Measurements from ENCODE around the gene VSIG4.

The VSIG4 gene

DNA sequence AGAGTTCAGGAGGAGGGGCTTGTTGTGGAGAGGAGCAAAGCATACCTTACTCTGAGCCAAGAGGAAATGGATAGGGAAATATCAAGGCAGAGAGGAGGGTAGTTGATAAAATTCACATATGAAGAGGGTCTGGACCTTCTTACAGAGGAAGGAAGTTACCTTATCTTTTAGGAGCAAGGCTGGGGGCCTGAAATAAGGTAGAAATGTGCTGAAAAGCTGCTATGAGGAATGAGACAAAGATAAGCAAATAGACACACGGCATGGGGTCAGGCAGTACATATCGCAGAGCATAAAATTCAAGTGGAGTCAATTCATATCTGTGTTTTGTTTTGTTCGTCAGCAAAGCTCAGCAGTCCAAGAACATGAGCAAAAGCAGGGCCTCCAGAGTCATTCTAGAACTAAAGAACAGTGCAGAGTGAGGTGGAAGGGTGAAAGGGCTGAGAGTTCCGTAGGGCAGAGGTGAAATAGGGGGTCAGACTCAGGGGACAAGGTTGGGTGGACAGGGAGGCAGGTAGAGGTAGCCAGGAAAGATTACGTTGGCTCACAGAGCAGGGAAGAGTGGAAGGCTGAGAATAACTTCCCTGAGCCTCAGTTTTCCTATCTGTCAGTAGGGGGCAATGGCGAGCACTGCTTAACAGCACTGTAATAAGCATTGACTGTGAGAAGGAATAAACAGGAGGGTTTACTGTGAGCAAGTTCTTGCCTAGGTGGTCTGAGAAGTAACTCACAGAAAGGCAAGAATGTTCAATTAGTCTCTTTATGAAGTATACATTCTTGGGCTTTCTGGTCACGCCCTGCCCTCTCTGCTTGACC, 9.2 kb downstream of the VSIG4 start:
- Mint-ChIP-seq H3K4me1 (no peaks in the 10 kb centered on the region), H3K27me3 (ENCODE audit: low read depth, poor library complexity) (no peaks in the 10 kb centered on the region), H3K36me3 (ENCODE audit: low read depth) (no peaks in the 10 kb centered on the region), H3K9me3 (peaks cover 31% of the 10 kb centered on the region), H3K27ac (no peak overlapping the region), H3K4me3 (no peak overlapping the region)
- TF ChIP-seq, protein P1, sequence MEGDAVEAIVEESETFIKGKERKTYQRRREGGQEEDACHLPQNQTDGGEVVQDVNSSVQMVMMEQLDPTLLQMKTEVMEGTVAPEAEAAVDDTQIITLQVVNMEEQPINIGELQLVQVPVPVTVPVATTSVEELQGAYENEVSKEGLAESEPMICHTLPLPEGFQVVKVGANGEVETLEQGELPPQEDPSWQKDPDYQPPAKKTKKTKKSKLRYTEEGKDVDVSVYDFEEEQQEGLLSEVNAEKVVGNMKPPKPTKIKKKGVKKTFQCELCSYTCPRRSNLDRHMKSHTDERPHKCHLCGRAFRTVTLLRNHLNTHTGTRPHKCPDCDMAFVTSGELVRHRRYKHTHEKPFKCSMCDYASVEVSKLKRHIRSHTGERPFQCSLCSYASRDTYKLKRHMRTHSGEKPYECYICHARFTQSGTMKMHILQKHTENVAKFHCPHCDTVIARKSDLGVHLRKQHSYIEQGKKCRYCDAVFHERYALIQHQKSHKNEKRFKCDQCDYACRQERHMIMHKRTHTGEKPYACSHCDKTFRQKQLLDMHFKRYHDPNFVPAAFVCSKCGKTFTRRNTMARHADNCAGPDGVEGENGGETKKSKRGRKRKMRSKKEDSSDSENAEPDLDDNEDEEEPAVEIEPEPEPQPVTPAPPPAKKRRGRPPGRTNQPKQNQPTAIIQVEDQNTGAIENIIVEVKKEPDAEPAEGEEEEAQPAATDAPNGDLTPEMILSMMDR (IDR thresholded peaks at IDR 0.05), result peak; percentile 40
- DNase-seq, result peak; percentile 10

DNA sequence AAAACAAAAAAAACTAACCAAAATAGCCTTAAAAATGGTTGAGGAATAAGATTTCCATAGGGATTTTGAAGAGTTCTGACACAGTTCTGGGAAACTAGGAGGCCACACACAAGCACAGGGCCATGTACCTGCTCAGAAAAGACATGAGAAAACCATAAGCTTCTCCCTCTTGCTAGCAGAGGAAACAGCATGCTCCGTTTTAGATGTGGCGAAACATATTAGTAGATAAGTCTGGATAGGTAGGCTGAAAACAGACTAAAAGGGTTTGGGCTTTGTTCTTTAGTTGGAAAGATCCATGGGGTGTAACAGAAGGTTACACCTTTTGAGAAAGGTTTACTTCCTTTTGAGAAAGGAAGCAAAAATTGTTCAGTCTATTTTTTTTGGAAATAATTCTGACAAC, 10.9 kb downstream of the VSIG4 start:
- no peak for DNase-seq
- no peaks in the 10 kb centered on the region for H3K27me3 Mint-ChIP-seq (ENCODE audit: low read depth, poor library complexity)
- no peak overlapping the region for H3K4me3 Mint-ChIP-seq
- H3K36me3 Mint-ChIP-seq (ENCODE audit: low read depth), result no peaks in the 10 kb centered on the region
- no peaks in the 10 kb centered on the region for H3K4me1 Mint-ChIP-seq
- peaks cover 33% of the 10 kb centered on the region for H3K9me3 Mint-ChIP-seq
- TF ChIP-seq, protein P1 (IDR thresholded peaks at IDR 0.05), result no peak
- H3K27ac Mint-ChIP-seq, result no peak overlapping the region

DNA sequence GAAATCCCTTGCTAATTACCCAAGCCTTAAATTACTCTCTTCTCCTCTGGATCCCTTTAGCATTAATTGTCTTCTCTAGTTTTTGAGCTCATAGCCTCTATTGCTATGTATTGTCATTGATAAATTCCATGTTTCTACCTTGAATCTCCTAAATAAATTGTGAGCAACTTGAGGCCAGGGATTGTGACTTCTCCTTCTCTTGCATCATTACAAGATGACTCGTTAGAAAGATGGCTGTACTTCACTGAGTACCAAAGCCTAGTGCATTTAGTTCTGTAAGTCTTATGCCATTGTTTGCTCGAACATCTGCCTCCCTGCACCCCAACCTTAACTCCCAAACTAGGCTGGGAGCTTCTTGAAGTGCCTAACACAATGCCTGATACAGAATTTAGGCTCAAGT, 15.3 kb downstream of the VSIG4 start:
- TF ChIP-seq, protein P1 (IDR thresholded peaks at IDR 0.05), result no peak
- no peaks in the 10 kb centered on the region for H3K36me3 Mint-ChIP-seq (ENCODE audit: low read depth)
- no peak for DNase-seq
- H3K9me3 Mint-ChIP-seq, result peaks cover 43% of the 10 kb centered on the region
- H3K27me3 Mint-ChIP-seq (ENCODE audit: low read depth, poor library complexity), result no peaks in the 10 kb centered on the region
- no peak overlapping the region for H3K4me3 Mint-ChIP-seq
- H3K4me1 Mint-ChIP-seq, result no peaks in the 10 kb centered on the region
- no peak overlapping the region for H3K27ac Mint-ChIP-seq

DNA sequence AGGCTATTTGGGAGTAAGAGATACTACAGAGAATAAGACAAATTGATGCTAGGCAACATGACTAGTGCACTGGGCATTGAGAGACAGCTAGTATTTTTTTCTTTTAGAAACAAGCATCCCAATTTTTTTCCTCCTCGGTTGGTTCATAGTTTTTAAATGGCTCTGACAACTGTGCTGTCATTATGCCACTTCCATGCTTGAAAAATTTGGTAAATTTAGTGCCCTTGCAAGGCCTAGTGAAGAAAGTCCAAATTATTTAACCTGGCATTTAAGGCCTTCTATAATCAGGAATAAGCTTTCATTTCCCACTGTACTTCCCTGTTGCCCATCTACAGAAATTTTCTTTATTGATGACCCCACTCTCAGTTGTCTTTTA, 15.8 kb downstream of the VSIG4 start:
- no peak for DNase-seq
- no peak overlapping the region for H3K27ac Mint-ChIP-seq
- no peaks in the 10 kb centered on the region for H3K36me3 Mint-ChIP-seq (ENCODE audit: low read depth)
- H3K27me3 Mint-ChIP-seq (ENCODE audit: low read depth, poor library complexity), result no peaks in the 10 kb centered on the region
- no peaks in the 10 kb centered on the region for H3K4me1 Mint-ChIP-seq
- H3K9me3 Mint-ChIP-seq, result peaks cover 43% of the 10 kb centered on the region
- TF ChIP-seq, protein P1 (IDR thresholded peaks at IDR 0.05), result no peak
- H3K4me3 Mint-ChIP-seq, result no peak overlapping the region

DNA sequence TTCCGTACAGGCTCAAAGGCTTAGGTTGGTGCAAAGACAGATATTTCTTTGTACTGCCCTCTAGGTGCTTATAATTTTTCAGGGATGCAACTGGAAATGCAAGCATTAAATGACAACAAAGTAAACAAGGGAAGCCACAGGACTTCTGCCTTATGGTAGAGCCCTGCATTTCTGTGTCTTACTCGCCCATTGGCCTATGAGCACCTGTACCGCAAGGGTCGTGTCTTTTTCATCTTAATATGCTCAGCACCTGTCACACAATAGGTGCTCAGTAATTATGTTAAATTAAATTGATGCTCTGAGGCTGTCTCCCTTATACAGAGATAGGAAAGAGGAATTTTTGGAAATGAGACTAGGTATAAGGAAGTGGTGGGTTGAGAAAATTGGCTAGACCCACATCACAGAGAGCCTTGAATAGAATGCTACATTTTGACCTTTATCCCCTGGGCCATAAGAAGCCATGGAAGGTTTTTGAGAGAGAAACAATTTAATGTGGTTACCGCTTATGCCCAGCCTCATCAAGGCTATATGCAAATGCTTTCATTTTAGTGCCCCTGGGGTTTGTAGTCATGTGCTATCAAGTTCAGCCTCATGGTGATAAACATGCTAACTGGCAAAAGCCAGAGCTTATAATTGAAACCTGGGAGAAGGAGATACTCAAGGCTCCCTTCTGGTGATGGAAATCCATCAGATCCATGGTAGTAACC, 16.3 kb downstream of the VSIG4 start:
- Mint-ChIP-seq H3K4me3 (no peak overlapping the region), H3K4me1 (no peaks in the 10 kb centered on the region), H3K27me3 (ENCODE audit: low read depth, poor library complexity) (no peaks in the 10 kb centered on the region), H3K9me3 (peaks cover 43% of the 10 kb centered on the region), H3K27ac (no peak overlapping the region), H3K36me3 (ENCODE audit: low read depth) (no peaks in the 10 kb centered on the region)
- TF ChIP-seq, protein P1 (IDR thresholded peaks at IDR 0.05), result no peak
- DNase-seq, result no peak

Measured in nephron progenitor cell (in vitro differentiated cells).